ENCODE measurements around the gene ASTE1. TPM values are rescaled to one million over a fixed set of nuclear protein-coding genes. Genes with fewer than 3 reads are reported as not detected.

Gene ASTE1
- total RNA-seq, 3 donors from 2014 or later: 6.2 to 10.5 (median 8.0) TPM

DNA sequence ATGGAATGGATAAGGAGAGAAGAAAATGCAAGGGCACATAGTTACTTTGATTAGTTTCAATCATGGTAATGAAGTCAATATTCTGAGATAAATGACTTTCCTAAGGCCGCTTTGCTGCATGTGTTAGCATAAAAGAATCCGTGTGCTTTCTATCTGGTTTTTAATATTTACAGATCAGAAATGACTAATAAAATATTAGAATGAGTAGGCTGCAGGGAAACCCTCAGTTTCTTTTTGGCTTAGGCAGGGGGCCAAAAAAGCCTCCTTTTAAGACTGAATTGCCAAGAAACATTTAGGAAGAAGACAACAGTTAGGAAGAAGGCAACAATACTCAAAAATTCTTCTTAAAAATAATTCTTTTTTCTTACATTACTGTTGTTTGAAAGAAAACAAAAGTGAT, 11.7 kb upstream of the ASTE1 start:
- no peak overlapping the region for H3K4me3 ChIP-seq
- H3K36me3 ChIP-seq: no peaks in the 10 kb centered on the region
- no peaks in the 10 kb centered on the region for H3K27me3 ChIP-seq
- H3K9me3 ChIP-seq: no peaks in the 10 kb centered on the region
- DNase-seq (ENCODE audit: low spot score in 2 of 2): no peak
- intact Hi-C loops (cut with DNase I; ENCODE audit: low total_unique reads): no loop called here
- no peak for TF ChIP-seq POLR2A (IDR thresholded peaks at IDR 0.05)
- TF ChIP-seq, protein P1, sequence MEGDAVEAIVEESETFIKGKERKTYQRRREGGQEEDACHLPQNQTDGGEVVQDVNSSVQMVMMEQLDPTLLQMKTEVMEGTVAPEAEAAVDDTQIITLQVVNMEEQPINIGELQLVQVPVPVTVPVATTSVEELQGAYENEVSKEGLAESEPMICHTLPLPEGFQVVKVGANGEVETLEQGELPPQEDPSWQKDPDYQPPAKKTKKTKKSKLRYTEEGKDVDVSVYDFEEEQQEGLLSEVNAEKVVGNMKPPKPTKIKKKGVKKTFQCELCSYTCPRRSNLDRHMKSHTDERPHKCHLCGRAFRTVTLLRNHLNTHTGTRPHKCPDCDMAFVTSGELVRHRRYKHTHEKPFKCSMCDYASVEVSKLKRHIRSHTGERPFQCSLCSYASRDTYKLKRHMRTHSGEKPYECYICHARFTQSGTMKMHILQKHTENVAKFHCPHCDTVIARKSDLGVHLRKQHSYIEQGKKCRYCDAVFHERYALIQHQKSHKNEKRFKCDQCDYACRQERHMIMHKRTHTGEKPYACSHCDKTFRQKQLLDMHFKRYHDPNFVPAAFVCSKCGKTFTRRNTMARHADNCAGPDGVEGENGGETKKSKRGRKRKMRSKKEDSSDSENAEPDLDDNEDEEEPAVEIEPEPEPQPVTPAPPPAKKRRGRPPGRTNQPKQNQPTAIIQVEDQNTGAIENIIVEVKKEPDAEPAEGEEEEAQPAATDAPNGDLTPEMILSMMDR (IDR thresholded peaks at IDR 0.05): no peak
- TF ChIP-seq POLR2AphosphoS5 (IDR thresholded peaks at IDR 0.05): no peak
- H3K27ac ChIP-seq: no peak overlapping the region
- H3K4me1 ChIP-seq: no peaks in the 10 kb centered on the region

DNA sequence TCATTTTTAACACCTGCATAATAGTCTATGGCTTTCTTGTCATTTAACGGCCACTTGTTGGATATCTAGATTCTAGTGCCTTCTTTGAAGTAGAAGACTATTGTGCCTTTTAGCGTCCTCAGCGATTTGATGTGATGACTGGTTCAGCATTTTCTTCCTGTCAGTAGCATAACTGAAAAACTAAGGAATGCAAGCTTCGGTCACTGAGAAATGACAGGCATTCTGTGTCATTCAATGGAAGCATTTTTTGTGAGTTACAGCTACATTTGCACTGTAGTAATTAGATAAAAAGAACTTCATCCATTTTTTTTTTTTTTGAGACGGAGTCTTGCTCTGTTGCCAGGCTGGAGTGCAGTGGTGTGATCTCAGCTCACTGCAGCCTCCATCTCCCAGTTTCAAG, 10.4 kb upstream of the ASTE1 start:
- no peaks in the 10 kb centered on the region for H3K36me3 ChIP-seq
- no peak for DNase-seq (ENCODE audit: low spot score in 2 of 2)
- intact Hi-C loops (cut with DNase I; ENCODE audit: low total_unique reads): no loop called here

DNA sequence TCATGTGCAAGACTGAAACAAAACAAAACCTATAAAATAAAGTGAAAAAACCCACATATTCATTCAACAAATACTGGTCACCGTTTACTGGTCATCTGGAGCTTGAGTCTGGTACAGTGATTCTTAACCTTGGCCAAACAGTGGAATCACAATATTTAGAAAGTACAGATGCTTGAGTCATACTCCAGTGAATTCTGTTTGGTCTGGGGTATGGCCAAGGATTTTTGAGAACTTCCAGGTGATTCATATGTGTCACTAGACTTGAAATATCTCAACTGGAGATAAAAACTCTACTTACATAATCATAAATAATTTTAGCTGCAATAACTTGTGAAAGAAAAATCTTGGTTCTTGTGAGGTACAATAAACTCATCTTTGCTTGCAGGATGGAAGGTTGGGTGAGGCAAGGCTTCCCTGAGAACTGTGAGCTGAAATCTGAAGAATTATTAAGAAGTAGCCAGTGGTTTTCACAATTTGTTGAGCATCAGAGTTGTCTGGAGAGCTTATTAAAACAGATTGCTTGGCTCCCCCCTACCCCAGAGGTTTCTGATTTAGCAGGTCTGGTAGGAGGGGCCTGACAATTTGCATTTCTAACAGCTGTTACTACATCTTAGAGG, 9.7 kb upstream of the ASTE1 start:
- no peak overlapping the region for H3K4me3 ChIP-seq
- H3K27me3 ChIP-seq: no peaks in the 10 kb centered on the region
- DNase-seq (ENCODE audit: low spot score in 2 of 2): no peak
- H3K4me1 ChIP-seq: no peaks in the 10 kb centered on the region
- H3K36me3 ChIP-seq: no peaks in the 10 kb centered on the region
- H3K27ac ChIP-seq: no peak overlapping the region
- intact Hi-C loops (cut with DNase I; ENCODE audit: low total_unique reads): no loop called here
- TF ChIP-seq POLR2AphosphoS5 (IDR thresholded peaks at IDR 0.05) (no peak), POLR2A (IDR thresholded peaks at IDR 0.05) (no peak)
- no peaks in the 10 kb centered on the region for H3K9me3 ChIP-seq

More for the DNA sequence above, 10.4 kb upstream of the ASTE1 start:
- Histone ChIP-seq H3K27me3 (no peaks in the 10 kb centered on the region), H3K9me3 (no peaks in the 10 kb centered on the region), H3K27ac (no peak overlapping the region), H3K4me1 (no peaks in the 10 kb centered on the region), H3K4me3 (no peak overlapping the region)
- TF ChIP-seq POLR2A (IDR thresholded peaks at IDR 0.05): no peak
- no peak for TF ChIP-seq POLR2AphosphoS5 (IDR thresholded peaks at IDR 0.05)
- TF ChIP-seq, protein P1 (IDR thresholded peaks at IDR 0.05): no peak

DNA sequence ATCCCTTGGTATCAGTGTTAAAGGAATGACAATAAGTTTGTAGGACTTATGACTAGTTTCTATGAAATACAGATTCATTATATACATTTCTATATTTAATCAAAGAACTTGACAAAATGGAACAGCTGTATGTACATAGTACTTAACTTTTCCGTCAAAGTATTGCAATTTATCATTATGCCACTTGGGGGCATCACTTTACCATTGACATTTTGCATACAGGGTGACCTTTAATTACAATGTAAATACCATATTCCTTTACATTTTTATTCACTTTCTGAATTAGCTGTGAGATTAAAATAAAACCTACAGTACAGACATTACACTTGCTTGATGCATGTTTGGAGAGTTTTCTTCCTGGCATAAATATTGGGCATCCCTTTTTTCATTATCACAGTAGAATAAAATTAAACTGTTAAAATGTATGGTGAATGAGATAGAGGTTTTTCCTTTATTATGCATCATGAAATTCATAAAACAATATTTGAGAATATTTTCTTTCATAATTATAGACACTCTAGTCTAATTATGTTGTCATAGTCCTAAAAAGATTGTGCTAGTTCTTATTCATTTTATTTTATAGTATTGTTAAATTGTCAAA, 7.0 kb upstream of the ASTE1 start:
- H3K36me3 ChIP-seq: no peaks in the 10 kb centered on the region
- no peak overlapping the region for H3K4me3 ChIP-seq
- H3K27me3 ChIP-seq: no peaks in the 10 kb centered on the region
- intact Hi-C loops (cut with DNase I; ENCODE audit: low total_unique reads): no loop called here
- no peaks in the 10 kb centered on the region for H3K9me3 ChIP-seq
- H3K4me1 ChIP-seq: no peaks in the 10 kb centered on the region
- no peak for TF ChIP-seq POLR2A (IDR thresholded peaks at IDR 0.05)
- TF ChIP-seq POLR2AphosphoS5 (IDR thresholded peaks at IDR 0.05): no peak
- TF ChIP-seq, protein P1 (IDR thresholded peaks at IDR 0.05): peak in 2 of 3 donors; percentile 32 to 33
- DNase-seq (ENCODE audit: low spot score in 2 of 2): no peak
- H3K27ac ChIP-seq: no peak overlapping the region

DNA sequence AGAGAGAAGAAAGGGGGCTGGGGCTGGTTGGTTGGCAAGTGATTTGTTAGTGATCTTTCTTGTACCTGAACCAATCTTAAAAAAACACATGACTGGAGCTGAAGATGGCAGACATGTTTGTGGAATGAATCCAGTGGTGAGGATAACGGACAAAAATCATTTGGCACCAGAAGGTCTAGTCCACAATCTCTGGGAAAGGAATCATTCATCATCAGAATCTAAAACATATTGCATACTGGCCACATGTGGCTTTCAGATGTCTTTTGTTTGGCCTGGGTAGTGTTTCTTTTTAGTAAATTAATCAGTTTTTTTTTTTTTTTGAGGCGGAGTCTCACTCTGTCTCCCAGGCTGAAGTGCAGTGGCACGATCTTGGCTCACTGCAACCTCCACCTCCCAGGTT, 5.0 kb upstream of the ASTE1 start:
- Histone ChIP-seq H3K27me3 (no peaks in the 10 kb centered on the region), H3K4me1 (no peaks in the 10 kb centered on the region), H3K27ac (no peak overlapping the region), H3K36me3 (no peaks in the 10 kb centered on the region), H3K9me3 (no peaks in the 10 kb centered on the region), H3K4me3 (no peak overlapping the region)
- DNase-seq (ENCODE audit: low spot score in 2 of 2): no peak
- TF ChIP-seq POLR2A (IDR thresholded peaks at IDR 0.05) (no peak), POLR2AphosphoS5 (IDR thresholded peaks at IDR 0.05) (no peak)
- intact Hi-C loops (cut with DNase I; ENCODE audit: low total_unique reads): no loop called here

DNA sequence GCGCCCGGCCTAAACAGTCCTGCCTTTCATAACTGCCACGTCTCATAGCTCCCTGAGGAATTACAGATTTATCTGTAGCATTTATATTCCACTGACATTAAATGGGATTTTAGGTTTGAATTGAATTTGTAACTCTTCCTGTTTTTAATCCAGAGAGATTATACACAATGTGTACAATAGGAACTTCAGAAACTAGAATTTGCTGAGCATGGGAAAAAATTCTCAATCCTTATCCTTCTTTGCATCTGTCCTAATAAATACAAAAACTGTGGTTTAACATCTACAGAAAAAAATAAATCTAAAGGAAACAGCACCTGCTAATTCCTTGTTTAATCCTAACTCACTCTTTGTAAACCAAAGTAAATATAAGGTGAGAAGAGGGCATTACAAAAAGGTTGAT, 2.2 kb upstream of the ASTE1 start:
- H3K4me1 ChIP-seq: no peaks in the 10 kb centered on the region
- no peaks in the 10 kb centered on the region for H3K9me3 ChIP-seq
- H3K27me3 ChIP-seq: no peaks in the 10 kb centered on the region
- intact Hi-C loops (cut with DNase I; ENCODE audit: low total_unique reads): no loop called here
- no peak overlapping the region for H3K27ac ChIP-seq
- TF ChIP-seq POLR2AphosphoS5 (IDR thresholded peaks at IDR 0.05): no peak
- TF ChIP-seq POLR2A (IDR thresholded peaks at IDR 0.05): no peak
- TF ChIP-seq, protein P1 (IDR thresholded peaks at IDR 0.05): no peak
- no peak for DNase-seq (ENCODE audit: low spot score in 2 of 2)
- no peak overlapping the region for H3K4me3 ChIP-seq
- H3K36me3 ChIP-seq: no peaks in the 10 kb centered on the region
